ENCODE results near the gene NOXA1. TPM values are rescaled to one million over a fixed set of nuclear protein-coding genes. Genes with fewer than 3 reads are reported as not detected.
"Not testable (repeated sequence)": the region's sequence is repeated elsewhere in the genome, so short reads cannot be mapped to it uniquely, and the experiment has no call there.

Gene NOXA1
- polyA plus RNA-seq, 1 experiment, result 0.32 TPM

GRCh38 chr9:137407590-137408300 is 15.4 kb upstream of the NOXA1 start:
- CTCF ChIA-PET, result interaction anchor here (0.6 to 2.1 kb wide), 4 partner anchors 12 to 121 kb away, joined by 3 to 10 read pairs (median 4); partner anchors contain the start of gene NRARP
- TF ChIP-seq CTCF (IDR thresholded peaks at IDR 0.05; ENCODE audit: insufficient read depth, low read depth, low read length), result no peak
- no peak for DNase-seq (ENCODE audit: low read depth)

GRCh38 chr9:137408651-137409405 is 14.4 kb upstream of the NOXA1 start:
- Histone ChIP-seq H3K4me3 (ENCODE audit: low read depth, low read length) (no peak overlapping the region), H3K27me3 (ENCODE audit: control insufficient read depth, insufficient read depth, low read length) (no peaks in the 10 kb centered on the region), H3K36me3 (ENCODE audit: control insufficient read depth, insufficient read depth, low read length) (no peaks in the 10 kb centered on the region)
- CTCF ChIA-PET, result interaction anchor here (0.6 to 2.1 kb wide), 3 partner anchors 107 to 122 kb away, joined by 3 to 10 read pairs (median 3); partner anchors contain the start of gene NRARP
- POLR2A ChIA-PET, result no interaction called here
- no peak for DNase-seq (ENCODE audit: low read depth)
- no peak for TF ChIP-seq CTCF (IDR thresholded peaks at IDR 0.05; ENCODE audit: insufficient read depth, low read depth, low read length)

More at GRCh38 chr9:137407590-137408300, 15.4 kb upstream of the NOXA1 start:
- H3K4me3 ChIP-seq (ENCODE audit: low read depth, low read length), result no peak overlapping the region
- H3K27me3 ChIP-seq (ENCODE audit: control insufficient read depth, insufficient read depth, low read length), result no peaks in the 10 kb centered on the region
- H3K36me3 ChIP-seq (ENCODE audit: control insufficient read depth, insufficient read depth, low read length), result no peaks in the 10 kb centered on the region
- POLR2A ChIA-PET, result no interaction called here

- DNase-seq (ENCODE audit: low read depth), result no peak
- Histone ChIP-seq H3K4me3 (ENCODE audit: low read depth, low read length) (no peak overlapping the region), H3K36me3 (ENCODE audit: control insufficient read depth, insufficient read depth, low read length) (no peaks in the 10 kb centered on the region), H3K27me3 (ENCODE audit: control insufficient read depth, insufficient read depth, low read length) (no peaks in the 10 kb centered on the region)
- ChIA-PET CTCF (interaction anchor here (1.1 to 2.1 kb wide), 2 partner anchors 108 to 117 kb away, joined by 3 to 10 read pairs; partner anchors contain the start of gene NRARP), POLR2A (no interaction called here)
- no peak for TF ChIP-seq CTCF (IDR thresholded peaks at IDR 0.05; ENCODE audit: insufficient read depth, low read depth, low read length)
These were observed 13.7 kb upstream of the NOXA1 start for GRCh38 chr9:137409515-137409914.

- H3K36me3 ChIP-seq (ENCODE audit: control insufficient read depth, insufficient read depth, low read length); DNase-seq (ENCODE audit: low read depth); H3K27me3 ChIP-seq (ENCODE audit: control insufficient read depth, insufficient read depth, low read length); H3K4me3 ChIP-seq (ENCODE audit: low read depth, low read length): not testable (repeated sequence)
- ChIA-PET CTCF (interaction anchor here (1.4 kb wide), 1 partner anchor 108 kb away, joined by 6 read pairs; the partner anchor contains the start of gene NRARP), POLR2A (interaction anchor here (0.5 kb wide), 1 partner anchor 133 kb away, joined by 3 read pairs; the partner anchor contains the start of gene TOR4A)
These were observed 12.8 kb upstream of the NOXA1 start for GRCh38 chr9:137410236-137410890.

GRCh38 chr9:137410891-137411249 is 12.3 kb upstream of the NOXA1 start:
- Histone ChIP-seq H3K36me3 (ENCODE audit: control insufficient read depth, insufficient read depth, low read length) (no peaks in the 10 kb centered on the region), H3K4me3 (ENCODE audit: low read depth, low read length) (no peak overlapping the region), H3K27me3 (ENCODE audit: control insufficient read depth, insufficient read depth, low read length) (no peaks in the 10 kb centered on the region)
- ChIA-PET CTCF (interaction anchor here (1.4 kb wide), 1 partner anchor 109 kb away, joined by 6 read pairs; the partner anchor contains the start of gene NRARP), POLR2A (interaction anchor here (0.5 kb wide), 1 partner anchor 133 kb away, joined by 3 read pairs; the partner anchor contains the start of gene TOR4A)
- DNase-seq (ENCODE audit: low read depth), result no peak
- TF ChIP-seq CTCF (IDR thresholded peaks at IDR 0.05; ENCODE audit: insufficient read depth, low read depth, low read length), result no peak

Measured in BJ (cell line).